GM18508 (cell line): ENCODE results near the gene DCTN5.
"Not testable (repeated sequence)": the region's sequence is repeated elsewhere in the genome, so short reads cannot be mapped to it uniquely, and the experiment has no call there.

Experiments used
- ATAC-seq: cut with Tn5 transposase; IDR thresholded peaks from one replicate; pipeline ENCODE4 v1.9.1; 2021; ENCODE audit warnings: moderate number of reproducible peaks; ENCODE audit not compliant: insufficient read depth, unreplicated experiment

DCTN5 gene

GRCh38 chr16:23640931-23641765 lies at the start of gene DCTN5, which contains the start of gene PALB2:
Gene DCTN5, plus strand, starts transcription at chr16:23641466. Its CDS starts 77 bp downstream, at chr16:23641543.
Gene PALB2, minus strand, starts transcription at chr16:23641310. Its CDS starts 153 bp downstream, at chr16:23641157.
- ATAC-seq, result peak; percentile 85

GRCh38 chr16:23594186-23594585 lies 47.1 kb upstream of the DCTN5 start:
- ATAC-seq, result no peak

GRCh38 chr16:23595246-23595950 lies 45.9 kb upstream of the DCTN5 start:
- ATAC-seq, result no peak

GRCh38 chr16:23595951-23596720 lies 45.1 kb upstream of the DCTN5 start, which contains the start of gene NDUFAB1:
Gene NDUFAB1, minus strand, starts transcription at chr16:23596316. Its CDS starts 26 bp downstream, at chr16:23596290.
- peak; percentile 68 for ATAC-seq

GRCh38 chr16:23597003-23597756 lies 44.1 kb upstream of the DCTN5 start:
- ATAC-seq, result no peak

GRCh38 chr16:23607726-23608125 lies 33.5 kb upstream of the DCTN5 start:
- no peak for ATAC-seq

GRCh38 chr16:23608194-23608593 lies 33.1 kb upstream of the DCTN5 start:
- ATAC-seq, result no peak

- no peak for ATAC-seq
Measured at GRCh38 chr16:23609929-23610328, 31.3 kb upstream of the DCTN5 start.

- ATAC-seq, result not testable (repeated sequence)
Measured at GRCh38 chr16:23610905-23611304, 30.4 kb upstream of the DCTN5 start.

- no peak for ATAC-seq
Measured at GRCh38 chr16:23611936-23612335, 29.3 kb upstream of the DCTN5 start.

GRCh38 chr16:23615805-23616204 lies 25.5 kb upstream of the DCTN5 start:
- no peak for ATAC-seq

- no peak for ATAC-seq
Measured at GRCh38 chr16:23624092-23624491, 17.2 kb upstream of the DCTN5 start.

GRCh38 chr16:23629516-23629915 lies 11.8 kb upstream of the DCTN5 start:
- ATAC-seq, result no peak

- not testable (repeated sequence) for ATAC-seq
Measured at GRCh38 chr16:23631874-23632273, 9.4 kb upstream of the DCTN5 start.

- ATAC-seq, result no peak
Measured at GRCh38 chr16:23634461-23635036, 6.7 kb upstream of the DCTN5 start.

- ATAC-seq, result no peak
Measured at GRCh38 chr16:23635958-23636357, 5.3 kb upstream of the DCTN5 start.

GRCh38 chr16:23640615-23640930 lies 693 bp upstream of the DCTN5 start:
- no peak for ATAC-seq

- no peak for ATAC-seq
Measured at GRCh38 chr16:23642246-23642774, 1.0 kb downstream of the DCTN5 start.

GRCh38 chr16:23650674-23651416 lies 9.6 kb downstream of the DCTN5 start:
- no peak for ATAC-seq
